H1 (cell line): ENCODE measurements around the gene ANKS1B. TPM values are rescaled to one million over a fixed set of nuclear protein-coding genes. Genes with fewer than 3 reads are reported as not detected.

Experiments used
- CTCF ChIA-PET: fragments of 300-600 bp; sonication (Branson Sonifier 250); formaldehyde crosslinking; loops from one replicate; lab custom pipeline; 2021; ENCODE audit not compliant: partially characterized antibody; lab: Charles Lee
- POLR2A ChIA-PET: fragments of 300-600 bp; sonication (Branson Sonifier 250); formaldehyde crosslinking; loops from one replicate; lab custom pipeline; 2021; ENCODE audit warnings: inconsistent platforms; ENCODE audit not compliant: partially characterized antibody; lab: Charles Lee
- DNase-seq, 2 experiments: peaks; one replicate each; pipeline versions ENCODE4 v3.0.0 to v3.0.0-alpha.2; 2010 to 2022; ENCODE audit warnings: low spot score in 2 of 2, low read depth in 1 of 2, mixed read lengths in 1 of 2
- FAIRE-seq: peaks from 2 replicates; lab custom pipeline; 2011; peaks lifted over from hg19 to GRCh38; lab: Jason Lieb, UNC
- H2AFZ ChIP-seq: 2 replicates; pipeline ENCODE4 v1.8.1; 2012; ENCODE audit warnings: low read length, inconsistent platforms
- H2AK5ac ChIP-seq: 2 replicates; pipeline ENCODE4 v1.6.1; 2013; ENCODE audit warnings: low read depth, low read length
- H2BK120ac ChIP-seq: replicated peaks from 2 replicates; pipeline ENCODE3; 2013; ENCODE audit warnings: low read depth, low read length, inconsistent platforms
- H2BK12ac ChIP-seq: 2 replicates; pipeline ENCODE4 v1.6.1; 2013; ENCODE audit warnings: low read depth, low read length
- H2BK15ac ChIP-seq: 2 replicates; pipeline ENCODE4 v1.6.1; 2013; ENCODE audit warnings: low read length
- H2BK20ac ChIP-seq: 2 replicates; pipeline ENCODE4 v1.6.1; 2013; ENCODE audit warnings: low read length
- H2BK5ac ChIP-seq: 2 replicates; pipeline ENCODE4 v1.6.1; 2013; ENCODE audit warnings: low read depth, low read length
- H3K14ac ChIP-seq: 2 replicates; pipeline ENCODE4 v1.6.1; 2013; ENCODE audit warnings: inconsistent platforms; ENCODE audit not compliant: insufficient read length
- H3K18ac ChIP-seq: 2 replicates; pipeline ENCODE4 v1.6.1; 2013; ENCODE audit warnings: low read length; ENCODE audit errors: extremely low read depth
- H3K23ac ChIP-seq: 2 replicates; pipeline ENCODE4 v1.6.1; 2013; ENCODE audit warnings: inconsistent platforms; ENCODE audit not compliant: insufficient read length
- H3K23me2 ChIP-seq: 2 replicates; pipeline ENCODE4 v1.6.1; 2013; ENCODE audit warnings: low read depth, low read length
- H3K27ac ChIP-seq: 2 replicates; pipeline ENCODE4 v1.6.1; 2011; ENCODE audit warnings: low read depth, low read length, inconsistent platforms
- H3K27me3 ChIP-seq, 4 experiments: replicated peaks in 1 of 4; 1 replicate in 1 of 4; 2 replicates in 3 of 4; pipeline versions ENCODE4 v1.6.1 to v1.8.1; 2011 to 2013; ENCODE audit warnings: low read length in 3 of 4, mild to moderate bottlenecking in 3 of 4, inconsistent platforms in 2 of 4, mixed read lengths in 2 of 4, moderate library complexity in 1 of 4; ENCODE audit not compliant: control insufficient read depth in 3 of 4, insufficient read depth in 3 of 4; ENCODE audit errors: extremely low read depth in 1 of 4
- H3K36me3 ChIP-seq, 4 experiments: 2 replicates each; pipeline versions ENCODE4 v1.6.1 to v1.8.1; 2011 to 2013; ENCODE audit warnings: mild to moderate bottlenecking in 4 of 4, low read length in 3 of 4, moderate library complexity in 2 of 4, control low read depth in 1 of 4, inconsistent platforms in 1 of 4; ENCODE audit not compliant: insufficient read depth in 4 of 4, control insufficient read depth in 2 of 4
- H3K4ac ChIP-seq: replicated peaks from 2 replicates; pipeline ENCODE3; 2013; ENCODE audit warnings: low read length, low read depth, mixed read lengths, inconsistent platforms; ENCODE audit not compliant: insufficient read length
- H3K4me1 ChIP-seq, 4 experiments: replicated peaks in 1 of 4; 1 replicate in 1 of 4; 2 replicates in 3 of 4; pipeline versions ENCODE4 v1.6.1 to v1.8.1; 2011 to 2013; ENCODE audit warnings: low read length in 3 of 4, inconsistent platforms in 2 of 4, mixed read lengths in 1 of 4; ENCODE audit not compliant: insufficient read depth in 4 of 4, control insufficient read depth in 3 of 4
- H3K4me2 ChIP-seq, 2 experiments: 2 replicates each; pipeline versions ENCODE4 v1.6.1 to v1.8.1; 2011 to 2013; ENCODE audit warnings: low read depth in 2 of 2, low read length in 2 of 2, control low read depth in 1 of 2, inconsistent platforms in 1 of 2, mild to moderate bottlenecking in 1 of 2; ENCODE audit not compliant: insufficient read depth in 1 of 2
- H3K4me3 ChIP-seq, 4 experiments: fragments of 200-600, 300-600 bp in 1 of 4; sonication (generic), shearing (Covaris generic), sonication (Bioruptor Twin) in 1 of 4; 2 replicates each; pipeline versions ENCODE4 v1.5.1 to v1.8.1; 2011 to 2016; ENCODE audit warnings: low read length in 4 of 4, low read depth in 3 of 4, control low read depth in 2 of 4, inconsistent platforms in 2 of 4, mild to moderate bottlenecking in 2 of 4, mixed read lengths in 1 of 4, moderate library complexity in 1 of 4; ENCODE audit not compliant: insufficient read depth in 2 of 4; ENCODE audit errors: extremely low read depth in 1 of 4
- H3K56ac ChIP-seq: replicated peaks from 2 replicates; pipeline ENCODE3; 2013; ENCODE audit warnings: low read depth, mild to moderate bottlenecking, mixed read lengths, low read length, inconsistent platforms; ENCODE audit not compliant: insufficient read length
- H3K79me1 ChIP-seq: 2 replicates; pipeline ENCODE4 v1.6.1; 2013; ENCODE audit warnings: low read depth, low read length, control low read depth
- H3K79me2 ChIP-seq, 2 experiments: 2 replicates each; pipeline versions ENCODE4 v1.6.1 to v1.8.1; 2012 to 2013; ENCODE audit warnings: low read length in 2 of 2, mild to moderate bottlenecking in 2 of 2, inconsistent platforms in 1 of 2; ENCODE audit not compliant: insufficient read depth in 2 of 2, control insufficient read depth in 1 of 2
- H3K9ac ChIP-seq, 4 experiments: replicated peaks in 1 of 4; 1 replicate in 1 of 4; 2 replicates in 3 of 4; pipeline versions ENCODE4 v1.6.1 to v1.8.1; 2011 to 2013; ENCODE audit warnings: low read depth in 3 of 4, low read length in 3 of 4, control low read depth in 2 of 4, mild to moderate bottlenecking in 2 of 4, moderate library complexity in 2 of 4, inconsistent platforms in 1 of 4; ENCODE audit errors: extremely low read depth in 1 of 4
- H3K9me3 ChIP-seq, 2 experiments: 2 replicates each; pipeline versions ENCODE4 v1.6.1 to v1.8.1; 2012 to 2013; ENCODE audit warnings: mild to moderate bottlenecking in 2 of 2, moderate library complexity in 2 of 2, control low read depth in 1 of 2, inconsistent platforms in 1 of 2, low read depth in 1 of 2, low read length in 1 of 2, mixed read lengths in 1 of 2; ENCODE audit not compliant: insufficient read depth in 2 of 2
- H4K20me1 ChIP-seq, 2 experiments: replicated peaks in 1 of 2; 2 replicates each; pipeline versions ENCODE3 to v1.8.1; 2011 to 2013; ENCODE audit warnings: inconsistent platforms in 2 of 2, low read length in 2 of 2, mild to moderate bottlenecking in 1 of 2; ENCODE audit not compliant: insufficient read depth in 2 of 2, control insufficient read depth in 1 of 2
- H4K5ac ChIP-seq: 2 replicates; pipeline ENCODE4 v1.6.1; 2013; ENCODE audit warnings: low read length, low read depth, mixed read lengths, inconsistent platforms; ENCODE audit not compliant: insufficient read length
- H4K8ac ChIP-seq: 2 replicates; pipeline ENCODE4 v1.8.0; 2013; ENCODE audit warnings: mild to moderate bottlenecking, moderate library complexity, low read length, inconsistent platforms; ENCODE audit not compliant: insufficient read depth; ENCODE audit errors: extremely low read depth
- H4K91ac ChIP-seq: replicated peaks from 2 replicates; pipeline ENCODE3; 2013; ENCODE audit warnings: low read length, mixed read lengths, inconsistent platforms; ENCODE audit not compliant: insufficient read length
- CBX5 ChIP-seq: fragments of 300-800, 300-1000 bp; sonication (generic); IDR thresholded peaks from 2 replicates; pipeline ENCODE4 v1.7.1; 2016; ENCODE audit warnings: antibody characterized with exemption, low read length, low read depth
- SRF ChIP-seq: IDR thresholded peaks from 2 replicates; pipeline ENCODE4 v1.6.1; 2011; ENCODE audit warnings: mild to moderate bottlenecking, low read depth, low read length, moderate library complexity
- TAF7 ChIP-seq: optimal IDR thresholded peaks from 2 replicates; pipeline ENCODE3; 2011; ENCODE audit warnings: low read depth, mild to moderate bottlenecking, inconsistent platforms, low read length, moderate library complexity, borderline replicate concordance
- WGBS, 2 experiments: shearing (Covaris generic) in 1 of 2; methylation state at CpG; one replicate each; pipeline versions ENCODE4 v1.1.6 to v1.1.7; 2013 to 2015; ENCODE audit warnings: low lambda C conversion rate in 2 of 2, mixed read lengths in 2 of 2, inconsistent platforms in 1 of 2, low coverage in 1 of 2, missing lambda C conversion rate in 1 of 2; ENCODE audit not compliant: insufficient replicate concordance in 2 of 2, insufficient coverage in 1 of 2, insufficient read length in 1 of 2; ENCODE audit errors: extremely low coverage in 1 of 2, missing lambda C conversion rate in 1 of 2; 5-methylcytosine and 5-hydroxymethylcytosine counted together
- polyA plus RNA-seq, 7 experiments: library from polyadenylated mRNA; depleted of rRNA in 3 of 7; stranded (reverse) in 5 of 7; unstranded in 2 of 7; fragments of >200 nt in 5 of 7; fragments of 200-250 nt in 2 of 7; gene quantifications; 1 replicate in 5 of 7; 2 replicates in 1 of 7; 4 replicates in 1 of 7; pipeline versions ENCODE4 v1.2.1 to v1.2.3, GENCODE V29; 2011 to 2013; ENCODE audit warnings: missing spikeins in 2 of 7, mixed read lengths in 2 of 7
- total RNA-seq: library from RNA; stranded (reverse); fragmentation: NEBNext Ultra II Directional; extraction: Animal tissue kit (Norgen Biotek cat#: 25700); gene quantifications from 2 replicates; pipeline ENCODE4 v1.2.1, GENCODE V29; 2021

The ANKS1B gene
- total and polyA plus RNA-seq, 2 of the 8 experiments (the other 6 are each of a cell fraction or from before 2014, with no cell fraction given) = 2.7 to 6.1 TPM

- no peak for TF ChIP-seq CBX5
- no peak for TF ChIP-seq SRF
- no peak for TF ChIP-seq TAF7
- Histone ChIP-seq H3K79me2 (no peaks in the 10 kb centered on the region), H3K14ac (no peak overlapping the region), H4K91ac (no peak overlapping the region), H3K23me2 (no peaks in the 10 kb centered on the region), H3K36me3 (no peaks in the 10 kb centered on the region), H3K4me3 (no peak overlapping the region), H3K9ac (no peak overlapping the region), H2BK5ac (no peak overlapping the region), H3K4ac (no peak overlapping the region), H3K79me1 (no peaks in the 10 kb centered on the region), H3K56ac (no peak overlapping the region), H3K27ac (no peak overlapping the region), H3K18ac (no peak overlapping the region), H3K4me2 (no peak overlapping the region), H3K23ac (no peak overlapping the region), H4K8ac (no peak overlapping the region), H2AFZ (no peak overlapping the region), H2AK5ac (no peak overlapping the region), H4K20me1 (no peaks in the 10 kb centered on the region), H2BK15ac (no peak overlapping the region), H3K27me3 (no peaks in the 10 kb centered on the region), H2BK20ac (no peak overlapping the region), H2BK120ac (no peak overlapping the region), H2BK12ac (no peak overlapping the region), H4K5ac (no peak overlapping the region), H3K4me1 (no peaks in the 10 kb centered on the region; a peak in 1 of 7 replicates), H3K9me3 (no peaks in the 10 kb centered on the region)
- ChIA-PET POLR2A (no interaction called here), CTCF (interaction anchor here (0.6 to 0.8 kb wide), 2 partner anchors 70 to 422 kb away, joined by 3 read pairs; no protein-coding TSS in a partner anchor)
- 83% methylated on average over 2 of the region's 2 CpGs; no CpG with 5 or more reads in 1 of the 2 experiments for WGBS, 2 experiments
- DNase-seq (no peak), FAIRE-seq (no peak)
Measured at GRCh38 chr12:99954724-99955123, 30.0 kb downstream of the ANKS1B start.
